VCaP (cell line): Measurements from ENCODE around the gene PRKCSH.

Source experiments
- H3K27ac ChIP-seq: fragments of 450-650 bp; 2 replicates; pipeline ENCODE4 v1.5.1; 2017
- TF ChIP-seq, protein P1 (sequence below): fragments of 450-650 bp; conservative IDR thresholded peaks from 2 replicates; pipeline ENCODE4 v1.5.1; 2017; ENCODE audit warnings: mild to moderate bottlenecking, moderate library complexity

Gene PRKCSH

DNA sequence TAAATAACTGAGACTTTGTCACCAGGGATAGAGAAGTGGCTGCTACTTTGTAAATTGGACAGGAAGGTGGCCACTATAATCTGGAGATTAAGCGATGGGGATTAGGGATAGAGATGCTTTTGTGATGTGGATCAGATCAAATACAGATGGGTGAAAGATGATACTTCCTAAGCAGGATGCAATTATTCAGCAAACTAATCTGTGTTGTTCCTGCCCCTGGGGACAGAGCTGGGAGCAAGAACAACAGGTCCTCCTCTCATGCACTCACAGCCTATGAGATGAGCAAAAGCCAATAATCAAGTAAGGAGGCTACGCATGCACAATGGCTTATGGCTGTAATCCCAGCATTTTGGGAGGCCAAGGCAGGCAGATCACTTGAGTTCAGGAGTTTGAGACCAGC lies 20.9 kb upstream of the PRKCSH start:
- TF ChIP-seq, protein P1, sequence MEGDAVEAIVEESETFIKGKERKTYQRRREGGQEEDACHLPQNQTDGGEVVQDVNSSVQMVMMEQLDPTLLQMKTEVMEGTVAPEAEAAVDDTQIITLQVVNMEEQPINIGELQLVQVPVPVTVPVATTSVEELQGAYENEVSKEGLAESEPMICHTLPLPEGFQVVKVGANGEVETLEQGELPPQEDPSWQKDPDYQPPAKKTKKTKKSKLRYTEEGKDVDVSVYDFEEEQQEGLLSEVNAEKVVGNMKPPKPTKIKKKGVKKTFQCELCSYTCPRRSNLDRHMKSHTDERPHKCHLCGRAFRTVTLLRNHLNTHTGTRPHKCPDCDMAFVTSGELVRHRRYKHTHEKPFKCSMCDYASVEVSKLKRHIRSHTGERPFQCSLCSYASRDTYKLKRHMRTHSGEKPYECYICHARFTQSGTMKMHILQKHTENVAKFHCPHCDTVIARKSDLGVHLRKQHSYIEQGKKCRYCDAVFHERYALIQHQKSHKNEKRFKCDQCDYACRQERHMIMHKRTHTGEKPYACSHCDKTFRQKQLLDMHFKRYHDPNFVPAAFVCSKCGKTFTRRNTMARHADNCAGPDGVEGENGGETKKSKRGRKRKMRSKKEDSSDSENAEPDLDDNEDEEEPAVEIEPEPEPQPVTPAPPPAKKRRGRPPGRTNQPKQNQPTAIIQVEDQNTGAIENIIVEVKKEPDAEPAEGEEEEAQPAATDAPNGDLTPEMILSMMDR: no peak
- H3K27ac ChIP-seq: no peak overlapping the region

DNA sequence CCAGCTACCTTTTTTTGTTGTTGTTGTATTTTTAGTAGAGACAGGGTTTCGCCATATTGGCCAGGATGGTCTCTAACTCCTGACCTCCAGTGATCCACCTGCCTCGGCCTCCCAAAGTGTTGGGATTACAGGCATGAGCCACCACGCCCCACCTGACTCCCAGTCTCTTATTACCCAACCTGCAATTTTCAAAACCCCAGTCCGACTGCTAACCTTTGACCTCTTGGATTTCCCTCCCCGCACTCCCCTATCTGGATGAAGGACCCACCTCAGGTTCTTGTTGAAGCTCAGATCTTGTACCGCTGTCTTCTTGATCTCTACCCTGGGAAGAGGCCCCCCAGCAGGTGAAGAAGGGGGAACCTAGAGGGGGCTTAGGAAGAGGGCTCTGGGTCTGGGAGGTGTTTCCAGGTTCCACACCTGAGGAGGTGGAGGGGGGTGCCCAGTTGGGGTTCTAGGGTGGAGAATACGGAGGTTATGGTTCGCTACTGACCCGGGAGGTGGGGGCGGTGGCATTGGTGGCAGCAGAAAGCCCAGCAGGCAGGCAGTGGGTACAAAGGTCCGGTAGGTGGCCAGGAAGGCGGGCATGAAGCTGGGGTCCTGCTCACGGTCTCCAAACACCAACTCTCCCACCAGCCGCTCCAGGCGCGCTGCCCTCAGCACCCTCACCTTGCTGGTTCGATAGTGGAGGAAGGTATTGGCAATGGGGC lies 18.9 kb upstream of the PRKCSH start:
- TF ChIP-seq, protein P1: no peak
- H3K27ac ChIP-seq: no peak overlapping the region

DNA sequence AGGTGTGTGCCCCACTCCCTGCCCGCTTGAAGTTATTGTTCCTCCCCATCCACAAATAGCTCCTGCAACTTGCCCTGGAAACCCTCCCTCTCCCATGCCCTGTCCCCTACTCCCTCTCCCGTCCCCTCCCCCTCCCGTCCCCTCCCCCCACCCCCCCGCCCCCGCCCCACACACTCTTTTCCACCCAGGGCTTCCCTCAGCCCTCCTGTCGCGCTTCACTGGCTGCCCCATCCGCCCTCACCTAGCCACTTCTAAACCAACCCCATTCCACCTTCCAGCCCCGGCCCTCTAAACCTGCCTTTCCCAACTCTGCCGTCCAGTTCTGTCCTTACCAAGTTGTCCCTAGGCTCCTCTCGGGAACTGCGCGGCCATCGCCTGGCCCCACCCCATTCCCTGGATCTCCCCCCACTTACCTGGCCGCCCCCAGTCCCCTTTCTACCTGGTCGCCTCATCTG lies 17.3 kb upstream of the PRKCSH start:
- H3K27ac ChIP-seq: peak overlapping the region; percentile 79

GRCh38 chr19:11418549-11419506 lies 16.6 kb upstream of the PRKCSH start, which contains the start of gene RGL3:
RGL3 (minus strand) TSS chr19:11419314; CDS start chr19:11419278, 36 bp downstream.
- H3K27ac ChIP-seq: peak within 1 kb of the TSS; percentile 79
- TF ChIP-seq, protein P1: no peak

More for the DNA sequence above, 17.3 kb upstream of the PRKCSH start:
- TF ChIP-seq, protein P1: no peak

- no peak overlapping the region for H3K27ac ChIP-seq
- TF ChIP-seq, protein P1: no peak
These were observed 14.7 kb upstream of the PRKCSH start for GRCh38 chr19:11420429-11421370.

DNA sequence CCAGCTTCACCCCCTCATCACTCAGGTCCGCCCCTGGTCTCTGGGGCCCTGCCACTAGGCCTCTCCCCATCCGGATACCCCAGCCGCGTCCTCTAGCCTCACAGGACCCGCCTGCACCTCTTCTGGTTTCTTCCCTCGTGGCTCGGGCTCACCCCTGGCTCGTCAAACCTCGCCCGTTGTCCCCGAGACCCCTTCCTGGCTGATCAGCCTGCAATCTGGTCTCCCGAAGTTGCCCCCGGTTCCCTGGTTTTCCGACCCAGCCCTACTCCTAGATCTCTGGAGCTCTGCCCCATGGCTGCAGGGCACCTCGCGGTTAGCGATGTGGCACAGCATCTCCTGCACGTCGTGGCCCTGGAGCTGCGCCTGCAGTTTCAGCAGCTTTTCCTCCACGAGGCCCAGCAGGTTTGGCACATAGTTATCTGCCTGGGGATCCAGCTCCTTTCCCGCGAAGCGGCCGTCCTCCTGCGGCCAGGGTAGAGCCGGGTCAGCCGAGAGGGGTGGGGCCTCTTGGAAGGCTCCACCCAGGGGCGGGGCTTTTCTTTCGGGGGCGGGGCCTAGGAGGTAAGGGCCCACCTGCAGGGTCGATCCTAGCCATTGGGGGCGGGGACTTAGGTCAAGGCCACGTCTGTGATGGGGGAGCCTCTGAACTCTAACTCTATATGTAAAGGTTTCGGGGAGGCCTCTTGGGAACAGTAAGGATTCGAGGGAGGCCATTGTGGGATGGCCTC lies 13.9 kb upstream of the PRKCSH start:
- H3K27ac ChIP-seq: no peak overlapping the region
- TF ChIP-seq, protein P1: no peak
